GM21447 (cell line): Measurements from ENCODE around the gene PTPN11.
"Not testable (repeated sequence)": the region's sequence is repeated elsewhere in the genome, so short reads cannot be mapped to it uniquely, and the experiment has no call there.

ENCODE experiments used
- ATAC-seq: cut with Tn5 transposase; IDR thresholded peaks from one replicate; pipeline ENCODE4 v1.9.1; 2021; ENCODE audit not compliant: unreplicated experiment

The PTPN11 gene

GRCh38 chr12:112409064-112409905 is 9.5 kb upstream of the PTPN11 start, which contains the start of gene RPL6:
RPL6 (minus strand) TSS chr12:112409605; CDS start chr12:112408656, 949 bp downstream.
- ATAC-seq = peak; percentile 90

- ATAC-seq = no peak
Measured at GRCh38 chr12:112409906-112410244, 8.9 kb upstream of the PTPN11 start.

- no peak for ATAC-seq
Measured at GRCh38 chr12:112413855-112414625, 4.7 kb upstream of the PTPN11 start.

- not testable (repeated sequence) for ATAC-seq
Measured at GRCh38 chr12:112415457-112415856, 3.3 kb upstream of the PTPN11 start.

- peak; percentile 21 for ATAC-seq
Measured at GRCh38 chr12:112418273-112418607, 507 bp upstream of the PTPN11 start.

GRCh38 chr12:112419297-112420133 is 768 bp downstream of the PTPN11 start:
- ATAC-seq = peak; percentile 27

GRCh38 chr12:112420740-112421139 is 2.0 kb downstream of the PTPN11 start:
- ATAC-seq = no peak

GRCh38 chr12:112421363-112421762 is 2.6 kb downstream of the PTPN11 start:
- ATAC-seq = no peak

- no peak for ATAC-seq
Measured at GRCh38 chr12:112422531-112422930, 3.8 kb downstream of the PTPN11 start.

- ATAC-seq = no peak
Measured at GRCh38 chr12:112424126-112424525, 5.4 kb downstream of the PTPN11 start.

GRCh38 chr12:112425582-112426382 is 7.0 kb downstream of the PTPN11 start:
- ATAC-seq = no peak

GRCh38 chr12:112427760-112428159 is 9.0 kb downstream of the PTPN11 start:
- no peak for ATAC-seq

GRCh38 chr12:112430929-112431328 is 12.2 kb downstream of the PTPN11 start:
- ATAC-seq = no peak

- no peak for ATAC-seq
Measured at GRCh38 chr12:112431965-112432364, 13.2 kb downstream of the PTPN11 start.

GRCh38 chr12:112433551-112433950 is 14.8 kb downstream of the PTPN11 start:
- no peak for ATAC-seq

- ATAC-seq = not testable (repeated sequence)
Measured at GRCh38 chr12:112438645-112439044, 19.9 kb downstream of the PTPN11 start.

- ATAC-seq = no peak
Measured at GRCh38 chr12:112439769-112440168, 21.0 kb downstream of the PTPN11 start.

- not testable (repeated sequence) for ATAC-seq
Measured at GRCh38 chr12:112440653-112441052, 21.9 kb downstream of the PTPN11 start.

GRCh38 chr12:112443916-112444315 is 25.2 kb downstream of the PTPN11 start:
- no peak for ATAC-seq

GRCh38 chr12:112446008-112446725 is 27.4 kb downstream of the PTPN11 start:
- ATAC-seq = no peak
